K562 (cell line): ENCODE data around the gene TMEM184B. TPM values are rescaled to one million over a fixed set of nuclear protein-coding genes. Genes with fewer than 3 reads are reported as not detected.
A peak's percentile ranks its signal among the peaks of the same experiment; 100 is the strongest.

Experiments used
- ATAC-seq: fragments of 200-7000 bp; cut with Tn5 transposase; 3 replicates; pipeline ENCODE4 v1.9.1; 2020; ENCODE audit warnings: moderate library complexity
- BruUV-seq: library from RNA; stranded (reverse); fragments of 400-500 nt; replicated peaks from 2 replicates; lab custom pipeline; 2021; lab: Mats Ljungman, UMichigan
- CTCF ChIA-PET: fragments of 300-600 bp; formaldehyde crosslinking; extraction: SDS; loops from one replicate; lab custom pipeline; 2021; ENCODE audit warnings: low intra/inter-chr PET ratio; lab: Yijun Ruan, JAX
- POLR2A ChIA-PET: fragments of 300-600, 350-650 bp; sonication (Branson Sonifier 250); formaldehyde crosslinking; extraction: SDS; loops from one replicate; lab custom pipeline; 2021; ENCODE audit warnings: antibody characterized with exemption, inconsistent platforms; lab: Yijun Ruan, JAX
- DNase-seq, 4 experiments: peaks; one replicate each; pipeline versions ENCODE4 v3.0.0 to v3.0.0-alpha.2; 2011 to 2018; ENCODE audit warnings: low spot score in 3 of 4, mixed read lengths in 3 of 4; ENCODE audit errors: extremely low read depth in 1 of 4
- FAIRE-seq: peaks from 2 replicates; lab custom pipeline; 2011; peaks lifted over from hg19 to GRCh38; lab: Jason Lieb, UNC
- H2AFZ ChIP-seq: 2 replicates; pipeline ENCODE4 v1.6.0; 2011; ENCODE audit warnings: low read depth, low read length, control low read depth, inconsistent platforms
- H3K27ac ChIP-seq: fragments of 200-600 bp; 3 replicates; pipeline ENCODE4 v1.8.0; 2011; ENCODE audit warnings: low read depth, mild to moderate bottlenecking, control low read depth, inconsistent platforms, low read length, moderate library complexity, mixed read lengths; ENCODE audit errors: extremely low read depth
- H3K27me3 ChIP-seq, 2 experiments: fragments of 300-600 bp in 1 of 2; 2 replicates in 1 of 2; 3 replicates in 1 of 2; pipeline versions ENCODE4 v1.6.0 to v1.8.0; 2011; ENCODE audit warnings: inconsistent platforms in 2 of 2, low read length in 2 of 2, mild to moderate bottlenecking in 1 of 2, mixed read lengths in 1 of 2, moderate library complexity in 1 of 2; ENCODE audit not compliant: control insufficient read depth in 2 of 2, insufficient read depth in 2 of 2
- H3K36me3 ChIP-seq: fragments of 300-600 bp; 3 replicates; pipeline ENCODE4 v1.8.0; 2011; ENCODE audit warnings: mild to moderate bottlenecking, low read length, inconsistent platforms; ENCODE audit not compliant: control insufficient read depth, insufficient read depth
- H3K4me1 ChIP-seq, 2 experiments: fragments of 200-600 bp in 1 of 2; replicated peaks in 1 of 2; 2 replicates in 1 of 2; 3 replicates in 1 of 2; pipeline versions ENCODE4 v1.5.1 to v1.8.0; 2011; ENCODE audit warnings: inconsistent platforms in 2 of 2, low read length in 2 of 2, mild to moderate bottlenecking in 1 of 2, mixed read lengths in 1 of 2, moderate library complexity in 1 of 2; ENCODE audit not compliant: control insufficient read depth in 2 of 2, insufficient read depth in 2 of 2
- H3K4me2 ChIP-seq: 2 replicates; pipeline ENCODE4 v1.6.1; 2011; ENCODE audit warnings: low read length, control low read depth, inconsistent platforms, mixed read lengths; ENCODE audit not compliant: insufficient read depth
- H3K4me3 ChIP-seq: fragments of 200-600 bp; sonication (generic), shearing (Covaris generic); 2 replicates; pipeline ENCODE4 v1.5.1; 2016; ENCODE audit warnings: control low read depth, inconsistent platforms
- H3K79me2 ChIP-seq: fragments of 200-600 bp; 3 replicates; pipeline ENCODE4 v1.8.0; 2011; ENCODE audit warnings: low read length, inconsistent platforms; ENCODE audit not compliant: control insufficient read depth, insufficient read depth
- H3K9ac ChIP-seq, 2 experiments: 2 replicates each; pipeline versions ENCODE4 v1.6.0 to v1.6.1; 2011; ENCODE audit warnings: low read depth in 2 of 2, low read length in 2 of 2, control low read depth in 1 of 2, inconsistent platforms in 1 of 2, mild to moderate bottlenecking in 1 of 2, mixed read lengths in 1 of 2; ENCODE audit not compliant: insufficient read depth in 1 of 2
- H3K9me1 ChIP-seq: one replicate; pipeline ENCODE4 v1.6.0; 2011; ENCODE audit warnings: inconsistent platforms, mild to moderate bottlenecking, low read length, moderate library complexity; ENCODE audit not compliant: control insufficient read depth, insufficient read depth
- H3K9me3 ChIP-seq: replicated peaks from 2 replicates; pipeline ENCODE4 v1.5.1; 2011; ENCODE audit warnings: low read depth, low read length, inconsistent platforms; ENCODE audit not compliant: control insufficient read depth, insufficient read depth
- H4K20me1 ChIP-seq: replicated peaks from 2 replicates; pipeline ENCODE4 v1.6.1; 2011; ENCODE audit warnings: low read length, inconsistent platforms, mixed read lengths; ENCODE audit not compliant: control insufficient read depth, insufficient read depth
- FOXM1 ChIP-seq, 2 experiments: fragments of 450-650 bp in 1 of 2; sonication (generic) in 1 of 2; formaldehyde crosslinking in 1 of 2; IDR thresholded peaks; 2 replicates each; pipeline versions ENCODE4 v1.6.1 to v1.9.0; 2017 to 2022; ENCODE audit warnings: low read depth in 2 of 2, mild to moderate bottlenecking in 2 of 2, missing genetic modification reagents in 1 of 2, moderate library complexity in 1 of 2
- LCOR ChIP-seq: sonication (generic); formaldehyde crosslinking; IDR thresholded peaks from 2 replicates; pipeline ENCODE4 v1.8.0; 2022; ENCODE audit warnings: mild to moderate bottlenecking, missing genetic modification reagents
- POLR2AphosphoS2 ChIP-seq: IDR thresholded peaks from 2 replicates; pipeline ENCODE4 v1.6.1; 2012; ENCODE audit warnings: low read length, improper control_type of control experiment
- POLR2B ChIP-seq: fragments of 450-650 bp; IDR thresholded peaks from 2 replicates; pipeline ENCODE4 v1.6.1; 2018; ENCODE audit warnings: low read depth; ENCODE audit not compliant: partially characterized antibody
- RBM22 ChIP-seq: fragments of 200-400 bp; formaldehyde crosslinking; IDR thresholded peaks from 2 replicates; pipeline ENCODE4 v1.6.1; 2018; ENCODE audit warnings: low read length, low read depth; ENCODE audit not compliant: poor library complexity, severe bottlenecking
- WGBS: fragments of 100-300 bp; shearing (Covaris generic); methylation state at CpG from one replicate; pipeline ENCODE4 v1.1.6; 2016; ENCODE audit warnings: low coverage, mixed read lengths; ENCODE audit not compliant: insufficient coverage; ENCODE audit errors: missing lambda C conversion rate; 5-methylcytosine and 5-hydroxymethylcytosine counted together
- in situ Hi-C: fragments of 300-500 bp; cut with MboI; formaldehyde crosslinking; loops from 4 replicates; pipeline ENCODE4 v1.15.0; 2018; ENCODE audit warnings: inconsistent platforms, mixed read lengths
- intact Hi-C: fragments of 100-400 bp; cut with micrococcal nuclease; formaldehyde crosslinking; loops from 2 replicates; pipeline ENCODE4 v1.14.2; 2022
- polyA plus RNA-seq, 8 experiments: library from polyadenylated mRNA; depleted of rRNA in 4 of 8; stranded (reverse) in 5 of 8; unstranded in 3 of 8; fragments of >200 nt; fragmentation: Nextera tagmentation in 2 of 8; fragmentation: Illumina TruSeq in 1 of 8; extraction: Ambion mirVana in 2 of 8; extraction: Trizol in 1 of 8; gene quantifications; 2 replicates each; pipeline versions ENCODE4 v1.2.1 to v1.2.3, GENCODE V29; 2011 to 2014; ENCODE audit warnings: inconsistent platforms in 1 of 8, missing spikeins in 1 of 8
- total RNA-seq, 7 experiments: library from RNA; depleted of rRNA in 6 of 7; stranded (reverse); fragments of >200 nt in 6 of 7; fragmentation: Illumina TruSeq in 2 of 7; extraction: Trizol in 2 of 7; gene quantifications; 2 replicates each; pipeline versions ENCODE4 v1.2.1 to v1.2.3, GENCODE V29; 2011 to 2021; ENCODE audit warnings: low replicate concordance in 1 of 7

Gene TMEM184B
- total and polyA plus RNA-seq, 9 of the 15 experiments (the other 6 are each of a cell fraction or from before 2014, with no cell fraction given): 0.31 to 25.1 (median 6.2) TPM

GRCh38 chr22:38290347-38290746 lies 17.5 kb upstream of the TMEM184B start:
- H3K27me3 ChIP-seq: no peaks in the 10 kb centered on the region
- no peak for DNase-seq
- no peak for FAIRE-seq
- H3K9ac ChIP-seq: no peak overlapping the region
- H3K4me2 ChIP-seq: no peak overlapping the region
- H3K79me2 ChIP-seq: no peaks in the 10 kb centered on the region
- no peaks in the 10 kb centered on the region for H4K20me1 ChIP-seq
- no peaks in the 10 kb centered on the region for H3K9me3 ChIP-seq
- POLR2A ChIA-PET: no interaction called here
- BruUV-seq: no TSS peak
- ATAC-seq: no peak
- no peak overlapping the region for H3K4me3 ChIP-seq
- intact Hi-C loops: no loop called here
- in situ Hi-C loops: no loop called here
- CTCF ChIA-PET: no interaction called here
- no peaks in the 10 kb centered on the region for H3K9me1 ChIP-seq
- TF ChIP-seq RBM22: peak; percentile 56
- no peak for TF ChIP-seq FOXM1 (IDR thresholded peaks at IDR 0.05; ENCODE audit: low read depth)
- TF ChIP-seq FOXM1 (CRISPR knock-in tag; IDR thresholded peaks at IDR 0.05; ENCODE audit: low read depth): no peak
- H2AFZ ChIP-seq: no peak overlapping the region
- H3K36me3 ChIP-seq: peaks cover 25% of the 10 kb centered on the region; the same call in 1 of the 3 replicates
- 84% methylated on average over 5 of the region's 8 CpGs for WGBS
- H3K4me1 ChIP-seq: peaks cover under 1 to 12% of the 10 kb centered on the region in 2 experiments; a peak in 4 of 5 replicates
- H3K27ac ChIP-seq: no peak overlapping the region

DNA sequence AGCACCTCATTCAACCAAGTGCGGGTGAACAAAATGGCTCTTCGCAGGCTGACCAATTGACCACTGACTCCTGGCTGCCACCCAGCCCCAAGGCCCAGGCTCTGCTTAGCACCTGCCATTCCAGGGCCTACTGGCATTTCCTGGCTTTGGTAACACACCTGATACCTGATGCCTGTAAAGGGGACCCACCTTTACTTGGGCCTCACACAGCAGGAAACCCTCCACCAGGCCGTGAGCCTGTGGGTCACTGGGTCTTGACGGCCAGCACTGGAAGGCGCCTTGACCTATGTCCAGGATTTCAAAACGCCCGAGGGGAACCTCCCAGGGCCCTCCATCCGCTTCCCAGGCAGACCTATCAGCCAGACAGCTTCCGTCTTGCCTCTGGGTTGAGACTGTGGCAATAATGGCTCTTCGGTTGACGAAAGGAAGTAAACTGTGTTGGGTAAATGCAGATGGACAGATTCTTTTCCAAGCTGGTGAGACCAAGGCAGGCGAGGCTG lies 16.8 kb upstream of the TMEM184B start:
- Histone ChIP-seq H4K20me1 (no peaks in the 10 kb centered on the region), H3K27ac (no peak overlapping the region), H3K36me3 (peaks cover 21% of the 10 kb centered on the region; the same call in 1 of the 3 replicates), H3K79me2 (no peaks in the 10 kb centered on the region), H3K27me3 (no peaks in the 10 kb centered on the region), H3K4me2 (no peak overlapping the region), H2AFZ (no peak overlapping the region), H3K4me1 (peaks cover 6 to 17% of the 10 kb centered on the region in 2 experiments; a peak in 4 of 5 replicates), H3K9ac (peak overlapping the region in 1 of 2 experiments; percentile 76; a peak in 1 of 4 replicates), H3K9me1 (no peaks in the 10 kb centered on the region), H3K9me3 (no peaks in the 10 kb centered on the region), H3K4me3 (no peak overlapping the region)
- intact Hi-C loops: no loop called here
- FAIRE-seq (no peak), DNase-seq (no peak), ATAC-seq (no peak)
- ChIA-PET CTCF (no interaction called here), POLR2A (interaction anchor here (0.7 kb wide), 1 partner anchor 55 kb away, joined by 3 read pairs; no protein-coding TSS in a partner anchor)
- WGBS: 83% methylated on average over 10 of the region's 12 CpGs
- no TSS peak for BruUV-seq
- in situ Hi-C loops: no loop called here
- peak; percentile 9 for TF ChIP-seq POLR2B
- TF ChIP-seq LCOR (CRISPR knock-in tag): no peak
- 0 out of 2 replicates have a peak, but pooled peaks have one; percentile 22 for TF ChIP-seq POLR2AphosphoS2
